Activated naive CD4-positive, alpha-beta T cell (primary cell): ENCODE measurements around the gene CASTOR1.

Source experiments
- DNase-seq, 4 experiments: peaks; one replicate each; lab custom pipeline; 2025; lab: John Stamatoyannopoulos, UW

The CASTOR1 gene

GRCh38 chr22:30318799-30319419, 29.6 kb upstream of the CASTOR1 start:
- DNase-seq, result no peak

GRCh38 chr22:30317778-30318177, 28.5 kb upstream of the CASTOR1 start:
- DNase-seq, result no peak

GRCh38 chr22:30315962-30316576, 26.8 kb upstream of the CASTOR1 start:
- no peak for DNase-seq

GRCh38 chr22:30314915-30315314, 25.6 kb upstream of the CASTOR1 start:
- DNase-seq, result no peak

GRCh38 chr22:30313527-30314363, 24.4 kb upstream of the CASTOR1 start:
- no peak for DNase-seq

- DNase-seq, result no peak
Measured at GRCh38 chr22:30312053-30312452, 22.7 kb upstream of the CASTOR1 start.

GRCh38 chr22:30310881-30311771, 21.8 kb upstream of the CASTOR1 start:
- no peak for DNase-seq

- DNase-seq, result no peak
Measured at GRCh38 chr22:30309951-30310741, 20.8 kb upstream of the CASTOR1 start.

GRCh38 chr22:30308518-30309230, 19.4 kb upstream of the CASTOR1 start:
- DNase-seq, result no peak

- DNase-seq, result no peak
Measured at GRCh38 chr22:30308093-30308492, 18.8 kb upstream of the CASTOR1 start.

- DNase-seq, result no peak
Measured at GRCh38 chr22:30307041-30307574, 17.8 kb upstream of the CASTOR1 start.

- no peak for DNase-seq
Measured at GRCh38 chr22:30306627-30307011, 17.3 kb upstream of the CASTOR1 start.

GRCh38 chr22:30305906-30306626, 16.8 kb upstream of the CASTOR1 start:
- DNase-seq, result no peak

- peak in 2 of 4 experiments; percentile 22 to 28 for DNase-seq
Measured at GRCh38 chr22:30305519-30305905, 16.2 kb upstream of the CASTOR1 start.

GRCh38 chr22:30304495-30305244, 15.4 kb upstream of the CASTOR1 start:
- no peak for DNase-seq

GRCh38 chr22:30302810-30303138, 13.5 kb upstream of the CASTOR1 start:
- no peak for DNase-seq

- DNase-seq, result no peak
Measured at GRCh38 chr22:30301995-30302809, 12.9 kb upstream of the CASTOR1 start.

- no peak for DNase-seq
Measured at GRCh38 chr22:30299322-30299721, 10.0 kb upstream of the CASTOR1 start.
